ENCODE data around the gene TDRD7.

- TF ChIP-seq EZH2 (IDR thresholded peaks at IDR 0.05; ENCODE audit: borderline replicate concordance, insufficient read depth, low read length, poor library complexity, severe bottlenecking) (no peak), EP300 (conservative IDR thresholded peaks at IDR 0.05; ENCODE audit: poor library complexity, severe bottlenecking) (no peak), POLR2AphosphoS5 (IDR thresholded peaks at IDR 0.05) (no peak), TAF1 (IDR thresholded peaks at IDR 0.05; ENCODE audit: low read depth) (no peak)
- TF ChIP-seq, protein P1, sequence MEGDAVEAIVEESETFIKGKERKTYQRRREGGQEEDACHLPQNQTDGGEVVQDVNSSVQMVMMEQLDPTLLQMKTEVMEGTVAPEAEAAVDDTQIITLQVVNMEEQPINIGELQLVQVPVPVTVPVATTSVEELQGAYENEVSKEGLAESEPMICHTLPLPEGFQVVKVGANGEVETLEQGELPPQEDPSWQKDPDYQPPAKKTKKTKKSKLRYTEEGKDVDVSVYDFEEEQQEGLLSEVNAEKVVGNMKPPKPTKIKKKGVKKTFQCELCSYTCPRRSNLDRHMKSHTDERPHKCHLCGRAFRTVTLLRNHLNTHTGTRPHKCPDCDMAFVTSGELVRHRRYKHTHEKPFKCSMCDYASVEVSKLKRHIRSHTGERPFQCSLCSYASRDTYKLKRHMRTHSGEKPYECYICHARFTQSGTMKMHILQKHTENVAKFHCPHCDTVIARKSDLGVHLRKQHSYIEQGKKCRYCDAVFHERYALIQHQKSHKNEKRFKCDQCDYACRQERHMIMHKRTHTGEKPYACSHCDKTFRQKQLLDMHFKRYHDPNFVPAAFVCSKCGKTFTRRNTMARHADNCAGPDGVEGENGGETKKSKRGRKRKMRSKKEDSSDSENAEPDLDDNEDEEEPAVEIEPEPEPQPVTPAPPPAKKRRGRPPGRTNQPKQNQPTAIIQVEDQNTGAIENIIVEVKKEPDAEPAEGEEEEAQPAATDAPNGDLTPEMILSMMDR (IDR thresholded peaks at IDR 0.05; ENCODE audit: poor library complexity, severe bottlenecking), result no peak
- TF ChIP-seq, protein P2, sequence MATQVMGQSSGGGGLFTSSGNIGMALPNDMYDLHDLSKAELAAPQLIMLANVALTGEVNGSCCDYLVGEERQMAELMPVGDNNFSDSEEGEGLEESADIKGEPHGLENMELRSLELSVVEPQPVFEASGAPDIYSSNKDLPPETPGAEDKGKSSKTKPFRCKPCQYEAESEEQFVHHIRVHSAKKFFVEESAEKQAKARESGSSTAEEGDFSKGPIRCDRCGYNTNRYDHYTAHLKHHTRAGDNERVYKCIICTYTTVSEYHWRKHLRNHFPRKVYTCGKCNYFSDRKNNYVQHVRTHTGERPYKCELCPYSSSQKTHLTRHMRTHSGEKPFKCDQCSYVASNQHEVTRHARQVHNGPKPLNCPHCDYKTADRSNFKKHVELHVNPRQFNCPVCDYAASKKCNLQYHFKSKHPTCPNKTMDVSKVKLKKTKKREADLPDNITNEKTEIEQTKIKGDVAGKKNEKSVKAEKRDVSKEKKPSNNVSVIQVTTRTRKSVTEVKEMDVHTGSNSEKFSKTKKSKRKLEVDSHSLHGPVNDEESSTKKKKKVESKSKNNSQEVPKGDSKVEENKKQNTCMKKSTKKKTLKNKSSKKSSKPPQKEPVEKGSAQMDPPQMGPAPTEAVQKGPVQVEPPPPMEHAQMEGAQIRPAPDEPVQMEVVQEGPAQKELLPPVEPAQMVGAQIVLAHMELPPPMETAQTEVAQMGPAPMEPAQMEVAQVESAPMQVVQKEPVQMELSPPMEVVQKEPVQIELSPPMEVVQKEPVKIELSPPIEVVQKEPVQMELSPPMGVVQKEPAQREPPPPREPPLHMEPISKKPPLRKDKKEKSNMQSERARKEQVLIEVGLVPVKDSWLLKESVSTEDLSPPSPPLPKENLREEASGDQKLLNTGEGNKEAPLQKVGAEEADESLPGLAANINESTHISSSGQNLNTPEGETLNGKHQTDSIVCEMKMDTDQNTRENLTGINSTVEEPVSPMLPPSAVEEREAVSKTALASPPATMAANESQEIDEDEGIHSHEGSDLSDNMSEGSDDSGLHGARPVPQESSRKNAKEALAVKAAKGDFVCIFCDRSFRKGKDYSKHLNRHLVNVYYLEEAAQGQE (IDR thresholded peaks at IDR 0.05; ENCODE audit: borderline replicate concordance), result no peak
These were observed 58.2 kb downstream of the TDRD7 start for GRCh38 chr9:97470076-97470475.
